HUES6 (cell line): ENCODE measurements around the gene SIRPB2.

ENCODE experiments used
- H3K27ac ChIP-seq: 2 replicates; pipeline ENCODE4 v1.7.0; 2013; ENCODE audit warnings: low read depth, mild to moderate bottlenecking, low read length, inconsistent platforms
- H3K27me3 ChIP-seq: 2 replicates; pipeline ENCODE4 v1.6.1; 2013; ENCODE audit warnings: low read length; ENCODE audit not compliant: control insufficient read depth, insufficient read depth
- H3K36me3 ChIP-seq: 2 replicates; pipeline ENCODE4 v1.6.1; 2013; ENCODE audit warnings: low read length; ENCODE audit not compliant: control insufficient read depth, insufficient read depth
- H3K4me1 ChIP-seq: 2 replicates; pipeline ENCODE4 v1.6.1; 2013; ENCODE audit warnings: low read length; ENCODE audit not compliant: control insufficient read depth, insufficient read depth
- H3K4me3 ChIP-seq: 2 replicates; pipeline ENCODE4 v1.5.1; 2013; ENCODE audit warnings: low read depth, low read length
- H3K9ac ChIP-seq: one replicate; pipeline ENCODE4 v1.6.1; 2013; ENCODE audit warnings: mild to moderate bottlenecking, low read length
- H3K9me3 ChIP-seq: 2 replicates; pipeline ENCODE4 v1.6.1; 2013; ENCODE audit warnings: low read depth, low read length; ENCODE audit not compliant: control insufficient read depth, insufficient read depth

SIRPB2 gene

GRCh38 chr20:1438361-1438760 is 52.9 kb downstream of the SIRPB2 start:
- no peak overlapping the region for H3K4me3 ChIP-seq
- H3K36me3 ChIP-seq: peaks cover 17% of the 10 kb centered on the region
- no peak overlapping the region for H3K9ac ChIP-seq
- H3K27me3 ChIP-seq: no peaks in the 10 kb centered on the region
- H3K27ac ChIP-seq: no peak overlapping the region
- peaks cover 10% of the 10 kb centered on the region for H3K9me3 ChIP-seq
- no peaks in the 10 kb centered on the region for H3K4me1 ChIP-seq

- Histone ChIP-seq H3K4me3 (no peak overlapping the region), H3K36me3 (peaks cover 8% of the 10 kb centered on the region), H3K4me1 (no peaks in the 10 kb centered on the region)
Measured at GRCh38 chr20:1437235-1437904, 53.9 kb downstream of the SIRPB2 start.

GRCh38 chr20:1436263-1436662 is 55.0 kb downstream of the SIRPB2 start:
- Histone ChIP-seq H3K27me3 (no peaks in the 10 kb centered on the region), H3K36me3 (no peaks in the 10 kb centered on the region), H3K27ac (no peak overlapping the region), H3K4me3 (no peak overlapping the region), H3K4me1 (no peaks in the 10 kb centered on the region), H3K9ac (no peak overlapping the region), H3K9me3 (peaks cover 24% of the 10 kb centered on the region)

More at GRCh38 chr20:1437235-1437904, 53.9 kb downstream of the SIRPB2 start:
- H3K9ac ChIP-seq: no peak overlapping the region
- peaks cover 15% of the 10 kb centered on the region for H3K9me3 ChIP-seq
- no peaks in the 10 kb centered on the region for H3K27me3 ChIP-seq
- no peak overlapping the region for H3K27ac ChIP-seq

DNA sequence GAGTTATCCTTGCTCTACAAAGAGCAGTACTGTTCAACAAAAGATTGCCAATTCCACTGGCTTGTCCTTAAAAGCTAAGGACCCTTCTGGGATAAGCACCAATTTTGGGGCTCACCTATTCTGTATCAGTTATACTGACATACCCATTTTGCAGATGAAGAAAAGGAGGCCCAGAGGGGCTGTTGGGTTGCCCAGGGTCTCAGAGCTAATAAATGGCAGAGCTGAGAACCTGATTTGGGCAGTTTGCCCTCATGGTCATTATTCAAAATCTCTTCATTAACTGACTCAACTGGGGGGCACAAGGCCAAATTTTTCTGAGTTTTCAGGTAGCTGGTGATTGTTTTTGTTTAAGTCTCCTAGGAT is 55.9 kb downstream of the SIRPB2 start:
- Histone ChIP-seq H3K9ac (no peak overlapping the region), H3K4me3 (no peak overlapping the region), H3K9me3 (peaks cover 24% of the 10 kb centered on the region), H3K27me3 (no peaks in the 10 kb centered on the region), H3K27ac (no peak overlapping the region), H3K4me1 (0 out of 2 replicates have a peak, but pooled peaks cover 3% of the 10 kb centered on the region), H3K36me3 (no peaks in the 10 kb centered on the region)

- Histone ChIP-seq H3K4me1 (0 out of 2 replicates have a peak, but pooled peaks cover 3% of the 10 kb centered on the region), H3K9ac (no peak overlapping the region), H3K27ac (no peak overlapping the region), H3K9me3 (peaks cover 24% of the 10 kb centered on the region), H3K36me3 (no peaks in the 10 kb centered on the region), H3K27me3 (no peaks in the 10 kb centered on the region), H3K4me3 (no peak overlapping the region)
Measured at GRCh38 chr20:1434571-1435336, 56.5 kb downstream of the SIRPB2 start.

GRCh38 chr20:1431158-1431557 is 60.1 kb downstream of the SIRPB2 start:
- H3K9ac ChIP-seq: no peak overlapping the region
- H3K9me3 ChIP-seq: peaks cover 24% of the 10 kb centered on the region
- peaks cover 22% of the 10 kb centered on the region for H3K4me1 ChIP-seq
- no peaks in the 10 kb centered on the region for H3K27me3 ChIP-seq
- H3K27ac ChIP-seq: no peak overlapping the region
- H3K4me3 ChIP-seq: no peak overlapping the region
- H3K36me3 ChIP-seq: no peaks in the 10 kb centered on the region

GRCh38 chr20:1430004-1430451 is 61.2 kb downstream of the SIRPB2 start:
- H3K9me3 ChIP-seq: peaks cover 24% of the 10 kb centered on the region
- H3K4me3 ChIP-seq: no peak overlapping the region
- H3K9ac ChIP-seq: no peak overlapping the region
- H3K27me3 ChIP-seq: no peaks in the 10 kb centered on the region
- H3K27ac ChIP-seq: no peak overlapping the region
- no peaks in the 10 kb centered on the region for H3K36me3 ChIP-seq
- H3K4me1 ChIP-seq: peaks cover 22% of the 10 kb centered on the region

DNA sequence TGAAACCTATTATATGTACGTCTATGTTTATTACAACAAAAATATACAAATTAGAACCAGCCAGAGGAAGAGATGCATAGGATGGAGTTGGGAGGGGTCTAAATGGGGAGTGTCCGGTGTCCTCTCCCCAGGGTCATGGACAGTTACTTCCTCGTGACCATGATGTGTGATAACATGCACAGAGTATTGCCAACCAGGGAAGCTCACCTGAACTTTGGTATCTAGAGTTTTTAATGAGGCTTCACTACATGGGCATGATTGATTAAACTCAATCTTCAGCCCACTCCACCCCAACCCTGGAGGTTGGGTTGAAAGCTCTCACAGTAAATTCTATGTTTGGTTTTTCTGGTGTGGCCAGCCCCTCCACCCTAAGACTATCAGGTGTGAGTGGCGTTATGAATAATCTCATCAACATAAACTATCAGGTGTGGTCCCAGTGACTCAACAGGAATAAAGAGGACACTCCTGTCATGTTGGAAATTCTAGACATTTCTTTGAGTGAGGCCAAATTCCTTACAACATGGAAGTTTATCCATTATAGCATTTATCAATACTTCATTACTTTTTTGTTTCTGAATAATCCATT is 62.0 kb downstream of the SIRPB2 start:
- no peak overlapping the region for H3K9ac ChIP-seq
- peaks cover 21% of the 10 kb centered on the region for H3K9me3 ChIP-seq
- no peak overlapping the region for H3K4me3 ChIP-seq
- H3K27me3 ChIP-seq: no peaks in the 10 kb centered on the region
- H3K4me1 ChIP-seq: peaks cover 22% of the 10 kb centered on the region
- H3K27ac ChIP-seq: no peak overlapping the region
- no peaks in the 10 kb centered on the region for H3K36me3 ChIP-seq

DNA sequence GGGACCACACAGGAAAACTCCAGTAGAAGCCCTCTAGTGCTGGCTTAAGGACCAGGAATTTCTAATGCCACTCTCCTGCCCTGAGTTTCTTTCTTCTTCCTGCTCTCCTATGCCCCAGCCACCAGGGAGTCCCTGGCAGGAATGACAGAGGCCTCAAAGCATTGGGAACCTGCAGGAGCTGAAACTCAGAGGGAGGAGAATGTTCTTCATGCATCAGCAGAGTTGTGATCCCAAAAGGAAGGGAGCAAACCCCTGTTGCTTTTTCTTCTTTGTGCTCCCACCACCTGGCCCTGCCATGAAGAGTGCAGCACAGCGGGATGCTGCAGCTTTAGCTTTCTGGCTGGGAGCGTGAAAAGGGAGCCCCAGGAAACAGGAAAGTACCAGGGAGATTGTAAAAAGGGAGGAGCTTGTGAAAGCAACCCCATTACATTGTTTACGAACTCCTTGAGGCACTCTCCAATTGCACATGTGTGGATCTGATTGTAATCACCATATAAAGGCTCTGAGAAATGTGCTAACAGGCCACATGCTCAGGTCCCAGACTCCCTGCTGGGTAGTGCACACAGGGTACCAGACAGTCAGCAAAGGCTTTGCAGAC is 63.7 kb downstream of the SIRPB2 start:
- Histone ChIP-seq H3K4me3 (no peak overlapping the region), H3K27ac (peak overlapping the region; percentile 66), H3K4me1 (peaks cover 22% of the 10 kb centered on the region), H3K9me3 (peaks cover 11% of the 10 kb centered on the region; the same call in 1 of the 2 replicates), H3K27me3 (no peaks in the 10 kb centered on the region), H3K36me3 (no peaks in the 10 kb centered on the region), H3K9ac (peak overlapping the region; percentile 3)

- no peak overlapping the region for H3K27ac ChIP-seq
- no peak overlapping the region for H3K9ac ChIP-seq
- H3K4me1 ChIP-seq: peaks cover 22% of the 10 kb centered on the region
- H3K9me3 ChIP-seq: no peaks in the 10 kb centered on the region
- H3K4me3 ChIP-seq: no peak overlapping the region
- no peaks in the 10 kb centered on the region for H3K27me3 ChIP-seq
- no peaks in the 10 kb centered on the region for H3K36me3 ChIP-seq
Measured at GRCh38 chr20:1426231-1426849, 64.9 kb downstream of the SIRPB2 start.
